Mesothelial cell of epicardium (in vitro differentiated cells): ENCODE data around the gene CIBAR2. TPM values are rescaled to one million over a fixed set of nuclear protein-coding genes. Genes with fewer than 3 reads are reported as not detected.

Experiments
- DNase-seq, 2 experiments: peaks; one replicate each; pipeline ENCODE4 v3.0.0; 2021; ENCODE audit warnings: low spot score in 2 of 2; ENCODE audit not compliant: unreplicated experiment in 2 of 2
- H3K27ac Mint-ChIP-seq: 2 replicates; pipeline ENCODE4 v1.8.0; 2021; ENCODE audit warnings: mixed read lengths
- H3K27me3 Mint-ChIP-seq: 2 replicates; pipeline ENCODE4 v1.8.0; 2021; ENCODE audit warnings: low read depth, mixed read lengths
- H3K36me3 Mint-ChIP-seq: 2 replicates; pipeline ENCODE4 v1.8.0; 2021; ENCODE audit warnings: mixed read lengths
- H3K4me1 Mint-ChIP-seq: 2 replicates; pipeline ENCODE4 v1.8.0; 2021; ENCODE audit warnings: mixed read lengths
- H3K4me3 Mint-ChIP-seq: 2 replicates; pipeline ENCODE4 v1.8.0; 2021; ENCODE audit warnings: mild to moderate bottlenecking, moderate library complexity, mixed read lengths
- H3K9me3 Mint-ChIP-seq: 2 replicates; pipeline ENCODE4 v1.8.0; 2021; ENCODE audit warnings: mixed read lengths
- total RNA-seq: library from RNA; stranded (reverse); gene quantifications from 3 replicates; pipeline ENCODE4 v1.2.1, GENCODE V29; 2021
- TF ChIP-seq, protein P1 (sequence below): fragments of 200-600 bp; sonication (generic); IDR thresholded peaks from one replicate; pipeline ENCODE4 v1.5.0; 2021; ENCODE audit warnings: antibody characterized with exemption; ENCODE audit not compliant: unreplicated experiment

Gene CIBAR2
- total RNA-seq, 1 donor from 2014 or later, result not detected

DNA sequence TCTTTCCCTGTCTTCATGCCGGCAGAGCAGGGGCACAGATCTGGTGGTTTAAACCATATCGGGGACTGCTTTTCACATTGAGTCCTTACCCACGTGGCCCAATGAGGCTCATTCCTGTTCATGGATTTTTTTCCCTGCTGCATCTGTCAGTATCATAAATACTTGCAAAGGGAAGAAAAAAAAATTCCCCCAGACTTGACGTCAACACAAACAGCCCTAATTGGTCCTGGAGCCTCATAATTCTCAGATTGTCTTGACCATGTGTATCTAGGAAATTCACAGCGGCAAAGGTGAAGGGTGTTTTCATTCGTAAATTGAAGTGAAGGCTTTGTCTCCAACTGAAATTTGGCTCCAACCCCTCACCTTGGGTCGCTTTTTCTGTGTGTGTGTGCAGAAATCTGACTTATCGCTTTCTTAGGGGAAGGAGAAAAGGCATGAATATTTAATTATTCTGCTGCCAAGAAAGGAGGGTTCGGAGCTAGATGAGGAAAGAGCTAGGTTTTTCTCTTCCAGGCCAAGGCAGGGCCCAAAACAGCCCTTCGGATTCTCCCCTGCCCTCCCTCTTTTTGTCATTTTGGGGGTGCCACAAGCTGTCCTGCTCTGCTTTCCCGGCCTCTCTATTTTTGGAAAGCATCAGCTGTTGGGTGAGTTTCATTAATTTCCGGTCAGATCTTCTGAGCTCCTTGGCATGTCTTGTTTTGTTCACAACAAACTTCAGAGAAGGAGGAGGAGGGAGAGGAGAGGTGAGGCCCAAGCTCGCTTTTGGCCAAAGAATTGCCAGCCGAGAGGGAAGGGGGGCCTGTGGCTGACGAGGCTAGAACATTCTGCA lies 17.8 kb upstream of the CIBAR2 start:
- H3K27me3 Mint-ChIP-seq, result no peaks in the 10 kb centered on the region
- no peak overlapping the region for H3K4me3 Mint-ChIP-seq
- peaks cover 32% of the 10 kb centered on the region for H3K4me1 Mint-ChIP-seq
- DNase-seq, result no peak
- H3K9me3 Mint-ChIP-seq, result no peaks in the 10 kb centered on the region
- H3K27ac Mint-ChIP-seq, result peak overlapping the region; percentile 87
- H3K36me3 Mint-ChIP-seq, result no peaks in the 10 kb centered on the region
- TF ChIP-seq, protein P1, sequence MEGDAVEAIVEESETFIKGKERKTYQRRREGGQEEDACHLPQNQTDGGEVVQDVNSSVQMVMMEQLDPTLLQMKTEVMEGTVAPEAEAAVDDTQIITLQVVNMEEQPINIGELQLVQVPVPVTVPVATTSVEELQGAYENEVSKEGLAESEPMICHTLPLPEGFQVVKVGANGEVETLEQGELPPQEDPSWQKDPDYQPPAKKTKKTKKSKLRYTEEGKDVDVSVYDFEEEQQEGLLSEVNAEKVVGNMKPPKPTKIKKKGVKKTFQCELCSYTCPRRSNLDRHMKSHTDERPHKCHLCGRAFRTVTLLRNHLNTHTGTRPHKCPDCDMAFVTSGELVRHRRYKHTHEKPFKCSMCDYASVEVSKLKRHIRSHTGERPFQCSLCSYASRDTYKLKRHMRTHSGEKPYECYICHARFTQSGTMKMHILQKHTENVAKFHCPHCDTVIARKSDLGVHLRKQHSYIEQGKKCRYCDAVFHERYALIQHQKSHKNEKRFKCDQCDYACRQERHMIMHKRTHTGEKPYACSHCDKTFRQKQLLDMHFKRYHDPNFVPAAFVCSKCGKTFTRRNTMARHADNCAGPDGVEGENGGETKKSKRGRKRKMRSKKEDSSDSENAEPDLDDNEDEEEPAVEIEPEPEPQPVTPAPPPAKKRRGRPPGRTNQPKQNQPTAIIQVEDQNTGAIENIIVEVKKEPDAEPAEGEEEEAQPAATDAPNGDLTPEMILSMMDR, result no peak

DNA sequence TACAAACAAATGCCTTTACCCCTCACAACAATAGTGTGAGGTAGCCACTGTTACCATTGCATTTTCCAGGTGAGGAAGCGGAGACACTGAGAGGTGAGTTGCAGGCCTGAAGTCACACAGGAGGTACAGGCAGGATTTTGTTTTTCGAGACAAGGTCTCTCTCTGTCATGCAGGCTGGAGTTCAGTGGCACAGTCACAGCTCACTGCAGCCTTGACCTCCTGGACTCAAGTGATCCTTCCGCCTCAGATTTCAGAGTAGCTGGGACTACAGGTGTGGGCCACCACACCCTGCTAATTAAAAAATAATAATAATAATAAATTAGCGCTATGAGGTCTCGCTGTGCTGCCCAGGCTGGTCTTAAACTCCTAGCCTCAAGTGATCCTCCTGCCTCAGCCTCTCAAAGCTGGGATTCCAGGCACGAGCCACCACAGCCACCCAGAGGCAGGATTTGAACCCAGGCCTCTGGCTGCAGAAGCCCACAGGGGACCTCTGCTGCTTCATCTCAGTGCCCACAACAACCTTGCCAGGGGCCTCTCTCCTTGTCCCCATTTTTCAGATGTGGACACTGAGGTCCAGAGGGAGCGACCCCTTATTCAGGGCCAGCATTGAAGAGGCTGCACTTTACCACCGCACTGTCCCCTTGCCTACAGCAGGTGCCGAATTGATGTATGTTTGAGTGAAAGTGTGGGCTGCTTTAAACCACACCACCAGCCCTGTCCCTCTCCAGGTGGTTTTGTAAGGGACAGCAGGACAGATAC lies 16.0 kb upstream of the CIBAR2 start:
- Mint-ChIP-seq H3K36me3 (no peaks in the 10 kb centered on the region), H3K27me3 (no peaks in the 10 kb centered on the region), H3K27ac (peak overlapping the region; percentile 30), H3K4me3 (no peak overlapping the region), H3K9me3 (no peaks in the 10 kb centered on the region), H3K4me1 (peaks cover 32% of the 10 kb centered on the region)
- no peak for DNase-seq
- TF ChIP-seq, protein P1, result no peak

DNA sequence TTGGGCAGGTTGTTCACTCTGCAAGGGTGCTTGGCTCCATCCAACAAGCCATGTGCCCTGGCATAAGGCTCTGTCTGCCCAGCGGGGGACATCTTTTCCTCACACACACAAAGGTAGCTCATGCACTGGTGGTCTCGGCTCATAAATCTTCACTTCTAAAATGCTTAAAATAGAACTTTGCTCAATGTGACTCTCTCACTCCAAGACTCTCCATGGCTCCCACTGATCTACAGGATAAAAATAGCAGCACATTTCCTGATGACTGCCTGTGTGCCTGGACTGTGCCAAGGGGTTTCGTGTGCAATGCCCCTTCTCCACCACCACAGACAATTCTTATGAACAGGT lies 15.1 kb upstream of the CIBAR2 start:
- no peak for DNase-seq
- peak overlapping the region; percentile 79 for H3K27ac Mint-ChIP-seq
- H3K9me3 Mint-ChIP-seq, result no peaks in the 10 kb centered on the region
- H3K27me3 Mint-ChIP-seq, result no peaks in the 10 kb centered on the region
- TF ChIP-seq, protein P1, result no peak
- no peak overlapping the region for H3K4me3 Mint-ChIP-seq
- no peaks in the 10 kb centered on the region for H3K36me3 Mint-ChIP-seq
- H3K4me1 Mint-ChIP-seq, result peaks cover 32% of the 10 kb centered on the region

DNA sequence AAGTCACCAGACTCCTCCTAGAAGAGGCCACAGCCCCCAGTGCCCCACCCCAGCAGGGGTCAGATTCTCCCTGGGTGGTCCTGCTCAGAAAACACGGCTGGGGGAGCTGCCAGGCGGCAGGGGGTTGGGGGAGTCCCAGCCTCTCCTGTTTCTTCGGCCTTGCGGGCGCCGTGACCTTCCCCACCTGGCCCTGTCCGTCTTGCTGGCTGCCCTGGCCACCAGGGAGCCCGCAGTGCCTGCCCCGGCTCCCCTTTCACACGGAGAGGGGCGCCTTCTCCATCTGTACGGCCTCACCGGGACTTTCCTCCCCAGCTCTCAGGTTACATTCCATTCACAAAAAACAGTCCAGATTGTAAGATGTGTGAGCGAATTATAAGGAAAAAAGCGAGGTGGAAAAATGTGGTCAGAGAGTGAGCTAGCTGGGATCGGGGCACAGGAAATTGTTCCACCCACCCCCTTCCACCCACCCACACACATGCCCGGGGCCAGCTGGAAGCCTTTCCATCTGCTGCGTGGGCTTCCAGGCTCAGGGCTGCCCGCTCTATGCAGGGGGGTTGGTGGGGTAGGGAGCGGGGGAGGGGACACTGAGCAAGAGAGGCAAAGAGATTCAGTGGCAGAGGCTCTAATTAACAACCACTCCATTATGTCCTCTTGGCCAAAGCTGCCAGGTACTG lies 14.6 kb upstream of the CIBAR2 start:
- Mint-ChIP-seq H3K9me3 (no peaks in the 10 kb centered on the region), H3K4me3 (no peak overlapping the region), H3K27me3 (no peaks in the 10 kb centered on the region), H3K27ac (peak overlapping the region; percentile 83), H3K36me3 (no peaks in the 10 kb centered on the region), H3K4me1 (peaks cover 32% of the 10 kb centered on the region)
- TF ChIP-seq, protein P1, result no peak
- DNase-seq, result no peak

DNA sequence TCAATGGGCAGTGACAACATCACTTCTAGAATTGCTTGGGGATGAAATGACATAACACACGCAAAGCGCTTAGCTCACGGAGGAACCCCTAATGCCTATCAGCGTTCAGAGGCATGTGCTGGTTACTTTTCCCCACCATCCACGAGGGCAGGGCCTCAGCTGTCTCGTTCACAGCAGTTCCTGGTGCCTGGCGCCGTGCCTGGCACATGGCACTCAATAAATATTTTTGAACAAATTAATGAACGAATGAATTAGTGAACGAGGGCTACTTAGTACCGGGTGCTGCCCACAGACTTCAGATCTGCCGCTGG lies 14.1 kb upstream of the CIBAR2 start:
- H3K27ac Mint-ChIP-seq, result peak overlapping the region; percentile 57
- DNase-seq, result no peak

More for the DNA sequence above, 14.1 kb upstream of the CIBAR2 start:
- TF ChIP-seq, protein P1, result no peak
- peaks cover 32% of the 10 kb centered on the region for H3K4me1 Mint-ChIP-seq
- H3K36me3 Mint-ChIP-seq, result no peaks in the 10 kb centered on the region
- no peaks in the 10 kb centered on the region for H3K27me3 Mint-ChIP-seq
- no peaks in the 10 kb centered on the region for H3K9me3 Mint-ChIP-seq
- no peak overlapping the region for H3K4me3 Mint-ChIP-seq
